ENCODE data around the gene KCNIP4.

KCNIP4 gene

GRCh38 chr4:21765810-21766407, 182.7 kb downstream of the KCNIP4 start:
- FAIRE-seq (peak; percentile 48), DNase-seq (ENCODE audit: low spot score) (peak; percentile 49)

GRCh38 chr4:21763855-21764254, 184.7 kb downstream of the KCNIP4 start:
- DNase-seq (ENCODE audit: low spot score) = no peak
- FAIRE-seq = no peak

- FAIRE-seq = no peak
- DNase-seq (ENCODE audit: low spot score) = no peak
Measured at GRCh38 chr4:21757248-21757647, 191.3 kb downstream of the KCNIP4 start.

GRCh38 chr4:21753084-21753760, 195.3 kb downstream of the KCNIP4 start:
- DNase-seq (ENCODE audit: low spot score) (no peak), FAIRE-seq (no peak)

- FAIRE-seq (no peak), DNase-seq (ENCODE audit: low spot score) (no peak)
Measured at GRCh38 chr4:21752616-21753015, 196.0 kb downstream of the KCNIP4 start.

- FAIRE-seq = no peak
- DNase-seq (ENCODE audit: low spot score) = no peak
Measured at GRCh38 chr4:21749924-21750323, 198.6 kb downstream of the KCNIP4 start.

GRCh38 chr4:21749412-21749811, 199.2 kb downstream of the KCNIP4 start:
- FAIRE-seq (no peak), DNase-seq (ENCODE audit: low spot score) (no peak)

- FAIRE-seq (no peak), DNase-seq (ENCODE audit: low spot score) (no peak)
Measured at GRCh38 chr4:21744046-21744445, 204.5 kb downstream of the KCNIP4 start.

- FAIRE-seq (no peak), DNase-seq (ENCODE audit: low spot score) (no peak)
Measured at GRCh38 chr4:21742326-21742725, 206.2 kb downstream of the KCNIP4 start.

- DNase-seq (ENCODE audit: low spot score) (no peak), FAIRE-seq (no peak)
Measured at GRCh38 chr4:21738821-21739220, 209.8 kb downstream of the KCNIP4 start.

- FAIRE-seq = no peak
Measured at GRCh38 chr4:21735866-21736265, 212.7 kb downstream of the KCNIP4 start.

GRCh38 chr4:21733894-21734630, 214.5 kb downstream of the KCNIP4 start:
- DNase-seq (ENCODE audit: low spot score) = no peak
- no peak for FAIRE-seq

More at GRCh38 chr4:21735866-21736265, 212.7 kb downstream of the KCNIP4 start:
- no peak for DNase-seq (ENCODE audit: low spot score)

GRCh38 chr4:21728304-21728703, 220.3 kb downstream of the KCNIP4 start:
- DNase-seq (ENCODE audit: low spot score) (no peak), FAIRE-seq (no peak)

- FAIRE-seq = no peak
- DNase-seq (ENCODE audit: low spot score) = no peak
Measured at GRCh38 chr4:21726255-21726815, 222.2 kb downstream of the KCNIP4 start.

- DNase-seq (ENCODE audit: low spot score) (no peak), FAIRE-seq (no peak)
Measured at GRCh38 chr4:21722157-21722839, 226.3 kb downstream of the KCNIP4 start.

- FAIRE-seq = no peak
- no peak for DNase-seq (ENCODE audit: low spot score)
Measured at GRCh38 chr4:21716531-21716930, 232.0 kb downstream of the KCNIP4 start.

GRCh38 chr4:21710179-21710835, 238.3 kb downstream of the KCNIP4 start:
- FAIRE-seq = no peak

GRCh38 chr4:21709761-21710160, 238.8 kb downstream of the KCNIP4 start:
- DNase-seq (ENCODE audit: low spot score) (no peak), FAIRE-seq (no peak)

More at GRCh38 chr4:21710179-21710835, 238.3 kb downstream of the KCNIP4 start:
- DNase-seq (ENCODE audit: low spot score) = no peak

GRCh38 chr4:21709031-21709430, 239.5 kb downstream of the KCNIP4 start:
- no peak for FAIRE-seq

GRCh38 chr4:21699446-21699845, 249.1 kb downstream of the KCNIP4 start:
- no peak for FAIRE-seq
- no peak for DNase-seq (ENCODE audit: low spot score)

More at GRCh38 chr4:21709031-21709430, 239.5 kb downstream of the KCNIP4 start:
- no peak for DNase-seq (ENCODE audit: low spot score)

GRCh38 chr4:21697583-21697982, 251.0 kb downstream of the KCNIP4 start:
- FAIRE-seq (no peak), DNase-seq (ENCODE audit: low spot score) (peak; percentile 15)
